Skin of body (tissue), 2 donors: ENCODE results near the gene CRMP1. TPM values are rescaled to one million over a fixed set of nuclear protein-coding genes. Genes with fewer than 3 reads are reported as not detected.
A peak's percentile ranks its signal among the peaks of the same experiment; 100 is the strongest.

ENCODE experiments used
- DNase-seq: peaks from one replicate; lab custom pipeline; 2025; lab: John Stamatoyannopoulos, UW
- total RNA-seq: library from RNA; depleted of rRNA; stranded (reverse); fragments of >200 nt; gene quantifications from one replicate; pipeline ENCODE4 v1.2.3, GENCODE V29; 2014

Gene CRMP1
- total RNA-seq, 1 donor from 2014 or later: 6.0 TPM

DNA sequence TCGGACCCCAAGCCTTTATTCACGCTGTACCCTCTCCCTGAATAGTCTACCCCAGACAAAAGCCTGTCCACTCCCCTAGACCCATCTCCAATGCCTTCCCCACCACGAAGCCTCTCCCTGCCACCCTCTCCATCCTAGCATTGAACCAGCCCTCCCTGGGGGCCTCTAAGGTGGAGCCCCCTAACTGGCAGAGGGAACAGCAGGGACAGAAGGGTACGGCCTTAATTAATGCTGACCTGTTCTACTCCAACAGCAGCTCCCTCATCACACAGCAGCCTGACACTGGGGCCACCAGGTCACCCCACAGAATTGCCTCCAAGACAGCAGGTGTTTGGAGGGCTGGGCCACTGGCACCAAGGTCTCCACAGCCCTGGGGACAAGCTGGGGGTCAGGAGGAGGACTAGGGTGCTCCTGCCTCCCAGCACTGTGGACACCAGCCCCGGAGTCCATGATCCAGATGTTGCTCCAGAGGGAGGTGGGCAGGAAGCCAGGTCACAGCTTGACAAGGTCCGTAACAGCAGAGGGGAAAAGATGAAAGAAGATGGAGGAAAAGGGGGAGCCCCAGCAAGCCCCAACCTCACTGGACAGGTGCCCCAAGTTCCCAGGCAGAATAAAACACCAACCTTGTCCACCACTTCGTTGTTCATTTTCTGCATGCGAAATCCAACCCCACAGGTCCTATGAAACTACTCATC, 3.7 kb downstream of the CRMP1 start:
- DNase-seq: no peak

DNA sequence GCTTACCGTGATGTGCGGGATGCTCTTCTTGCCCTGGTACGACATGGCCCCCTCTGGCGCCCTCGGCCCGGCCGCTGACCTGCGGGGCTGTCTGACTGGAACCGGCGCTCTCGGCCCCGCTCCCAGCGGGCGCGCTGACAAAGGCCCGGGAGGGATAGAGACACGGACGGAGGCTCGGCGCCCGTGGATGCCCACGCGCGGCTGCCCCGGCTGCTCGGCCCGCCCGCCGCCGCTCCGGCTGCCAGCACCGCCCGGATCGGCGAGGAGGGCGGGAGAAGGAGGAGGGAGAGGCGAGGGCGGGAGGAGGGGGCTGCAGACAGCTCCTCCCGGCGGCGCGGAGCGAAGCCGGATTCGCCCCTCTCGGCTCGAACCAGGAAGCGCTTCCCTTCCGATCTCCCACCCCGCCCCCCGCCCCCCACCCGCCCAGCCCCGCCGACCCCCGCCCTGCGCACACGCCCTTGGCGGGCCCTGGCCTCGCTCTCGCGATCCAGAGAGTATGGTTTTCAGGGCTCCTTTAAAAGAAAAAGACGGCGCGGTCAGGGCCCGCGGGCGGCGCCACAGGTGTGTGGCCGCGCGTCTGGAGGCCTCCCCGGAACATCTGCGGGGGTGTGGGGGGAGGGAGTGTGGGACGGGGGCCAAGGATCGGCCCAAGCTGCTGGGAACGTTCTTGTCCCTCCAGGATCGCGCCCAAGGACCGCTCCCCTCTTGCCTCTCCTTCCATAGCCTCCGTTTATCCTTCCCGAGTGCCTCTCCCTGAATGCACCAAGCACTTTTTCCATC, 4.5 kb downstream of the CRMP1 start:
- DNase-seq: peak; percentile 22

DNA sequence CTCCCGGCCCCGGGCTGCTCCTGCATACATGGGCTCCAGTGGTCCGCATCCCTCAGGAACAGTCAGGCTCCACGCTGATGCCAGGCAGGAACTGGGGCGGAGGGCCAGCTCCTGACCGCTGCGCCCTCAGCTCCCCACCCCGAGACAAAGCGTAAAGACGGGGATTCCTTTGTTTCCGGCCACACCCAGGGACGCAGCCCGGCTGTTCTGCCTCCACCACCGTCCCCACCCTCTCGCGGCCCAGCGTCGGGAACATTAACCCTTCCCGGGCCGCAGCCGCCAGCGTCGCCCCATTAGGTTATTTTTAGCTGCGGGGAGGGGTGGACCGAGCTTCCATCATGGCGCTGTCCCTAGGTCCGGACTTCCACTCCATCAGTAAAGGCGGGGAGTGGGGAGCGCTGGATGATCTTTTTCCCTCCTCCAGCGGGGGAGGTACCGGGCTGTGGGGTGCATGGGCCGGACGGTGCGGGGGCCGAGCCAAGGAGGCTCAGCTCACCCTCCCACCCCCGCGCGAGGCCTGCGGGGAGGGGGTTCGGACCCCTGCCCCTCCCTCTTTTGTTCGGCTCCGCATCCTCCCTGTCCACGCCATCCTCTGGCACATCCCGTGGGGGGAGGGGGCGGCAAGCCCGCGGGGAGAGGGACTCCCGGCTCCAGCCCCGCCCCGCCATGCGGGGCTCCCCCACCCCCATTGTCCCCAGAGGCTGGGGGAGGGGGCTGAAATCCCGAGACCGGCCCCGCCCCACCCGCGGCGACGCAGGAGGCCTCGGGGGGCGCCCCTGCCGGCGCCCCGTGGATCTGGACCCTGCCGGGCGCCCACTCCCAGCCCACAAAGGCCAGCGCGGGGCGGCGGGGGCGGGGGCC, 5.3 kb downstream of the CRMP1 start:
- no peak for DNase-seq

DNA sequence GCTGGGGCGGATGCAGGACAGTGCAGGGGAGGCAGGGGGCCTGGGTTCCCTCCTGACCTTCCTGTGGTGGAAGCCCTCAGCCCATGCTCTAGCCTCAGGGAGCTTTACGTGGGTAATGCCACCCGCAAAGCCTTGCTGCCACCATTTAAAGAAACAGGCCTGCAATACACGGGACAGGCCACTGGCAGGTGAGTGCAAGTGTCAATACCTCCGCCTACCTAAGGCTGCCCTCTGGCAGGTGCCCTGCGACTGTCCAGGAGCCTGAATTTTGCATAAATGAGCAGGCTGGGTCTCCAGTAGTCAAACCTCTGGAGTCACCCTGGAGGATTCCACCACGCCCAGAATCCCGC, 5.9 kb downstream of the CRMP1 start:
- no peak for DNase-seq

DNA sequence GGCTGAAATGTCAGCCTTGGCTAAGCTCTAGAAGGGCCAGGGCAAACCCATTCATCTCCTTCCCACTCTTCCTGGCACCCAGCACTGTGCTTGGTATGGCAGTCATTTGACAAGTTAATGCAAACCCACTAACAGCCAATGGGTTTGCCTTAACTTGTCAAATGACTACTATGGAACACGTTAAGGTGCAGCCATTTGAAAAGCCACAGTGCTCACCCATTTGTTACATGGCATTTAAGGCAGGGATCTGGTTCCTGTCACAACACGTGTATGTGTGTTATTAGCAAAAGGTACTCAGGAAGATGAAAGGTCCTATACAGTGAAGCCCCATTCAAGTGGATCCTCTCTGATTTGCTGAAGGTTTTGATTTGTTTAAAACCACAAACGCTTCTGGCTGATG, 7.2 kb downstream of the CRMP1 start:
- no peak for DNase-seq

DNA sequence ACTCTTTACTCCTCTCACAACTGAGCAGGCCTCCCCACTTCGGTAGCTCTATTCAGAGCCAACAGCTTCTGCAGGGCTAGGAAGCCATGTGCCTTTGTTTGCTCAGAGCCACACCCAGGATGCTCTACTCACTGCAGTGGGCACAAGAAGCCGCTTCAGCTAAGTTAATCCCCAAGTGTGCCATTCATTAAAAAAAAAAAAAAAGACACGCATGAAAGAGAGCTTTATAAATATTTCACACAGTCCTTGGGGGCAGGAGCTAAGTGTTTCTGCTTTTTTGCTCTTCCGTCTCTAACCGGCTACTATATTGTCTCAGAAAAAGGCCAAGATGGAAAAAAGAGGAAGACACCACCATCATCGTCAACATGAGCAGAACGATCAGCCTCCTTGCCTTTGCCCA, 8.1 kb downstream of the CRMP1 start:
- DNase-seq: no peak

DNA sequence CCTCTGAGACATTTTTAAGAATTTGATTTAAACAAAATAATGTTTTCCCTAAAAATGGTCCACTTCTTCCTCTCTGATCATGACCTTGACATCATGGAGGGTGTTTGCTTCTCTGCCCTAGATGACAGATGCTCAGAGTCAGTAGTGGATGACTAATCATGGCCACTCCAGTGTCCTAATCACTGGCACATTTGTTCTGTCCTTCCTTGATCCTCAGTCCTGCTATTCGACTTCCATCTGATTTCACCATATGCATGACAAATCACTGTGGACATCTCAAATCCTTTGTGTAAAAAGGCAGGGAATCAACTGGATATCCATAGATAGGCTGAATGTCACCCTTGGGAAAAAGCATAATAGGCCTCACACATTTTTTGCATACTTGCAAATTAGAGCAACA, 9.0 kb downstream of the CRMP1 start:
- DNase-seq: no peak

DNA sequence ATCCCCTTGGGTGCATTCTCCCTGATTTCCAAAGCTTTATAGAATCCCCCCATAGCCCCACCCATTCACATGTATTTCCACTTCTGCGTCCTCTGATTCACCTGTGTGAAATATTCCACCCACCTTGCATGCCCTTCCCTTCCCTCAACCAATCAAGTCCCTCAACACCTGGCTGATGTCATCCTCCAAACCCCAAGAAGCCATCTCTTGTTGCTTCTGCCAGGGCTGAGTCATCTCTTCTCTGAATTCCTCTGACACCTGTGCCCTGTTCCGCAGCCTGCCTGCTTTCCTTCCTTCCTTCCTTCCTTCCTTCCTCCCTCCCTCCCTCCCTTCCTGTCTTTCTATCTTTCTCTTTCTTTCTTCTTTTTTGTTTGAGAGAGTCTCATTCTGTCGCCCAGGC, 9.9 kb downstream of the CRMP1 start:
- no peak for DNase-seq

DNA sequence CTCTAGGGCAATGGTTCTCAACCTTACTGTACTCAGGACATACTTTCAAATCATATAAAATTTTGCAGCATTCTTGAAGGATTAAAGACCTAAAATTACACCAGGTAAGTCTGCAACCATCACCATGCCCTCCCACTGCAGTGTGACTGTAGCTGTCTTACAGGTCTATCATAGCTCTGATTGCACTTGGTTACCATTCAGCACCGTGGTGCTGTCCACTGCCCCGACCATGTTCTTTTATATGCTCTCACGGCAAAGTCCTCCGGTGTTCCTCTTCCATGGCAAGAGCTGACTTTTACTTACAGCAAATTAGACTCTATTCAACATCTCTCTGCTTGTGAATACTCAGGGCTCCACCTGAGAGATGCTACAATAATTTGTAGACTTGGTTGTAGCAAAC, 11.5 kb downstream of the CRMP1 start:
- DNase-seq: no peak

DNA sequence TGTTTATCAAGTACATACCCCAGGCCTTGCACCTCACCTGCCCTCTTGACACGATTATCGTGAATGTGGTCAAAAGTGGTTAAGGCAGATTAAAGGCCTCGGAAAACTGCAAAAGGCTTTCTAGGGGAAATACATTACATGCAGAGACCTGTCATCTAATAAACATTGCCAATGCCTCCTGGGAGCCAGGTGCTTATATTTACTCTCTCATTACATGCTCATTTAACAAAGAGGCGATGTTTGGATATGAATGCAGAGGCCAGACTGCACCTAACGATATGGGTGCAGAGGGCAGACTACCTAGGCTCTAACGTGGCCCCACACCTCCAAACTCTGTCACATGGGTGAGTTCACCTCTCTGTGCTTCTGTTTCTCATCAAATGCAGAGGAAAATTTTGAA, 14.5 kb downstream of the CRMP1 start:
- DNase-seq: no peak

DNA sequence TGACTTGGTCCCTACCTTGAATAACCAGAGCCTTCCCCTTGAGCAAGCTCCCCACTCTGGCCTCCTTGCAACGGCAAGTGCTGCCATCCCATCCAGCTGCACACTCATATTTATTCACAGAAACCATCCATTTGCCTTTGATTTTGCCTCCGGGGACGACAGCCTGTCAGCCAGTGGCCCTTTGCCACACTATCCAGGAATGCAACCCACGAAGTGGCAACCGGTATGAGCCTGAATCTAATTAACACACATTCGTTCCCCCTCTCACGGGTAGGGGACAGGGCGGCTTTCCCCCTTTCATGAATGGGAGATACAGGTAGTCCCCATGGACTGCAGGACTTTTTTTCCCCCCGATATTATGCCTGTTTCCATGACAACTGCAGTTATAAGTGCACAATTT, 15.5 kb downstream of the CRMP1 start:
- DNase-seq: no peak

DNA sequence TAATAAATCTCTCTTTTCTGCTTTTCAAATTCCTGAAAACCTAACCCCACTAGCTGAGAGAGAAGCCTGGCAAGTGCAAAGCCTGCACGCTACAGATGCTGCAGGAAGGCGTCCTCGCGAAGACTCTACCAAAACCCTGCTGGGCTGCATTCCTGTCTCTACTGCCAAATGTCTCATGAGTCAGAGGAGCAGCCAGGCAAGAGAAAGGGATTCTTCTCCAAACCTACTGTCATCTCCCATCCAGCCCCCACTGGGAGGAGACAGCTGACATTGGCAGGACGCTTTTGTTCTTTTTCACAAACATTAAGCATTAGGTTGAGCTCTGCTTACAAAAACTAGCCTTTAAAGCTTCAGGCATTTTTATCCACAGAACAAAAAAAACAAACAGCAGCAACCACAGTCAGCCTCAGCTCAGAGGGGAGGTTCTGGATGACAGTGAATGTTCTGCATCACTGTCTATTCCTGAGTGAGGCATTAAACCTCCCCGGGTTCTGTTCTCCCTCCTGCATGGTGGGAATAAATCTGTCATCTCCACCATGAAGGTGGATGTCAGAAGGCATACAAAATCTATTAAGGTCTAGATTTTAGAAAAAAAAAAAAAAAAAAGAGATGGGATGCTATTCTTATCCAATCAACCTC, 18.0 kb downstream of the CRMP1 start:
- peak; percentile 60 for DNase-seq

DNA sequence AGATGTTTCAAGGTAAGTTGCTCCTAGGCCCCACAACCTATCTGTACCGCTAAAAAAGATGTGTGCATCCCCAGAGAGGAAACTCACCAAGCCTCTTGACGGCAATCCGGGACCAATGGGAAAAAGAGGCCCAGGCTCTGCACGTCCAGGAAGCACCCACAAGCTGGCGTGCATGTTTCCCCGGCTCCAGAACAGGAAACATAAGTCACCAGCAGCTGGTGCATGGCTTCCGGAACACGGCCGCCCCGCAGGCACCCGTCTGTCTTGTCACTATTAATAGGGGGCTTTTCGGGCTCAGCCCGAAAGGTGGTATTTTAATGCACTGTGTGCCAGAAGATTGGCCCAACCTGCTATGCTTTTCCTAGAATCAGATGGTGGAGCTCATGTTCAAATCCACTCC, 22.2 kb downstream of the CRMP1 start:
- DNase-seq: no peak

DNA sequence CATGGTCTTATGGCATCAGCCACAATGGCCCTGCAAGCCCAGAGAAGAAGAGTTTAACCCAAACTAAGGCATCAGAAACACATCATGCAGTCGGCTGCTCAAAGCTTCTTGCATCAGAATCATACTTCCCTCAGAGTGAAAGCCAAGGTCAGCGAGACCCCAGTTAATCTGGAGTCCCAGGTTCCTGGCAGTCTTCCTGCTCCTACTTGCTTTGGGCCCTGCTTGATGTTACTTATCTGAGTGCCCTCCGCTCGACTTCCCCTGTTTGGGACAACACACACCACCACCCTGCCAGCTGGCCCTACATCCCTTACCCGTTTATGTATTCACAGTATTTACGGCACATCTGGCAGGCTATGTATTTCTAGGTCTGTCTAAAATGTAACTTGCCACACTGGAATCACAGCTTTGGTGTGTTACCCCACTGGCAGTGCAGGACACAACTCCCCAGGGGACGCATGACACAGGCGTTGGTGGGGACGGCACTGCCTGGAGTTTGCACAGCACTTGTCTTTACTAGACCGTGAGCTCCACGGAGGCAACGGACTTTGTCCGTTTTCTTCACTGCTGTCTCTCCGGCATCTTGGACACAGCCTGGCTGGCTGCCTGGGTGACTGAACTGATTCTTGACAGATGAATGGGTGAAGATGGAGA, 22.8 kb downstream of the CRMP1 start:
- DNase-seq: no peak

DNA sequence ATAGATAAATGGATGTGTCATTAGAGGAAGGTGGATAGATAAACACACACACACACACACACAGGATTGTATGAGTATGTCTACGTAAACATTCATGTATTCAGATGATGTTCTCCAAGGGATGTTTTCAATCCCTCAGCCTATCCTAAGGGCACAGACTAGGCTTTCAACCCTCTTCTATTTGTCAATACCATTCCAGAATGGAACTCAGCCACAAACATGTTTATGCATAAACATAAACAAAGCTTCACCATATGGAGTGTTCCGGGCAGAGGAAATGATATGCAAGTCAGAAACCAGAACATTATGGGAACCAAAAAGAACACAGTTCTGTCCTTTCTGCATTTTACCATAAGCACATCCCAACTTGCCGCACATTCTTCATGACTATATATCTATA, 25.0 kb downstream of the CRMP1 start:
- no peak for DNase-seq

DNA sequence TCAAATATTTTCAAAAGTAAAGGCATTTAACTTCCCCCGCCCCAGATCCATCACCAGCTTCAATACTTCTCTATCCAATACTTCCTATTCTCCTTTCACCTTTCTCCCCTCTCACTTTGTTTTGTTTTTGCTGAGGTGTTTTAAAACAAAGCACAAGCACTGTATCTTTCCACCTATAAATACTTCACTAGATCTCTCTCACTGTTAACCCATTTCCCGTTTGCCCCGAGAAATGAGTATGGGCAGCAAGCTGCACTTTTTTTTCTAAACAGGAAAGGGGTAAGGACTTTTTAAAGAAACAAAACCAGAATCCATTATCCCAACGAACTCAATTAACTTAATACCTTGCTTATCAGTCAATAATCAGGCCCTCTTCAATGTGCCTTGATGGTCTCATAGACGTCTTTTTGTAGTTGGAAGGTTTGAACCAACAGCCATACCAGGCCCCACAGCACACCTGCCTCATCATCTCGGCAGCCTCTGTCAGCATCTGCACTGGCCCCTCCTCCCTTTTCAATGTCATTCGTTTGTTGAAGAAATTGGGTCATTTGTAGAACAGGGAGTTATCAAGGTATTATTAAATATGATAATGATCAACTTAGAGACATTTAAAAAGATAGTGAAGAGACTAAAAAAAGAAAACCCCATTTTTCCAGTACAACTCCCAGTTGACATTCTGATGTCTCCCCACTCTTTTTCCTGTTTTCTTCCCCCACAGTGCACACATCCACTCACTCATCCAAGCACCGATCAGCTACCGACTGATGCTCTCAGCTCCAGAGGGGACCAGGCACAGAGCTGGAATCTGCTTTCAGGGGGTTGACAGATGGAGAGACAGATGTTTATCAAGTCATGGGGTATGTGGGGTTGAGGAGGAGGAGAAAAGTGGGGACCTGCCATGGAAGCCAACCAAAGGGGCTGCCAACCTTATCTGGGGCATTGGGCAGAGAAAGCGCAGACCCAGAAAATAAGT, 25.8 kb downstream of the CRMP1 start:
- no peak for DNase-seq

DNA sequence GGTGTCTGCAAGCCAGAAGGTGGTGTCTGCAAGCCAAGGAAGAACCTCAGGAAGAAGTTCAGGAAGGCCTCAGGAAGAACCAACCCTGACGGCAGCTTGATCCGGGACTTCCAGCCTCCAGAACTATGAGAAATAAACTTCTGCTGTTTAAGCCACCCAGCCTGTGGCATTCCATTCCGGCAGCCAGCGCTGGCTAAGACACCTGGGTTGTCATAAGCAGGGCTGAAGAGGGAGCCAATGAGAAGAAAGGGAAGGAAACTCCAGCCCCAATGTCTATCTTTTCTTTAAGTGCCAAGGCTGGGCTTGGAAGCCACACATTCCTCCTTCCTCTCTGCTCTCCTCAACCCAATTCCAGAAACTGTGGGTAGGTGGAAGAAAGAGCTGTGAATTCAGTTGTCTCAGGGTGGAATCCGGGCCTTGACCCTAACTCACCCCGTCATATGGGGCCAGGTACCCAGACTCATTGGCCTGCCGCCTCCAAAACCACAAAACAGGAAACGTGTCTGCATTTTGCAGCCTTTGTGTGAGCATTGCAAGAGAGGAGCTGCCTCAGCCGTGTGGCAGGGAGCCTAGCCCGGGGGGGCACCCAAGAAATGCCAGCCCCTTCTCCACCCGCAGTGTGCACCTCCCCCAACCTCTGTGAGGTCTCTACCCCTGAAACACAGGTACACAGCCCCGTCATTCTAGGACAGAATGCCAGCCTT, 26.8 kb downstream of the CRMP1 start:
- DNase-seq: no peak

DNA sequence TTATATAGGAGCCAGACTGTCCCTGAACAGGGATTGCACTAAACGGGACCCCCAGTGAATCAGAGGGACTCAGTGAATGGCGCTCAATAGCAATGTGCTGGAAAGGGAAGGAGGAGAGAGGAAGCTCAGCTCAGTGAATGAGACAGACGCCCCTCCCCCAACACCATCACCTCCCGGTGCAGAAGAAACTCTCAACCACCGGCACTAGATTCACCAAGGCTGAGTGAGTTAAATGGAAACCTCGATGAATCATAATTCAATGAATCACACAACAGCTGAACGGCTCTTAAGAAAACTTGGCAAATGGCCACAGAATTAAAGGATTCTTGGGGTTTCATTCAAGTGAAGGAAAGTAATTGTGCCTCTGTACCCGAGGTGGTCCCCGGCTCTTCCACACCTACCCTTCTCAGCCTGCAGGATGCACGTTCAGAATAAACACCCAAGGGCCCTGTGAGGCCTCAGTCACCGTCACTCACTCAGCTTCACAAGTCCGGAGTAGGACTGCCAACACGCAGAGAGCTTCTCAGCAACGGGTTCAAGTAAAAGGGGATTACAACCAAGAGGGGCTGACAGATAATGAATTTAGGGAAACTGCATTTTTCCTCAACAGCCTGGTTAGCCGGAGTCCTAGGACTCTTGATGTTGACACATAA, 29.3 kb downstream of the CRMP1 start:
- DNase-seq: no peak
